Measurements from ENCODE around the gene TOM1L2.

- TF ChIP-seq CTCF (IDR thresholded peaks at IDR 0.05) = no peak
- TF ChIP-seq ZFX (IDR thresholded peaks at IDR 0.05; ENCODE audit: borderline replicate concordance) = no peak
Observed at GRCh38 chr17:17907469-17907868, 64.7 kb downstream of the TOM1L2 start.

All from 22Rv1 (cell line).